Fibroblast of skin of abdomen (primary cell): ENCODE results near the gene DNM3.
"Not testable (repeated sequence)": the region's sequence is repeated elsewhere in the genome, so short reads cannot be mapped to it uniquely, and the experiment has no call there.

Source experiments
- DNase-seq: peaks from one replicate; pipeline ENCODE4 v3.0.0-alpha.2; 2013

Gene DNM3

DNA sequence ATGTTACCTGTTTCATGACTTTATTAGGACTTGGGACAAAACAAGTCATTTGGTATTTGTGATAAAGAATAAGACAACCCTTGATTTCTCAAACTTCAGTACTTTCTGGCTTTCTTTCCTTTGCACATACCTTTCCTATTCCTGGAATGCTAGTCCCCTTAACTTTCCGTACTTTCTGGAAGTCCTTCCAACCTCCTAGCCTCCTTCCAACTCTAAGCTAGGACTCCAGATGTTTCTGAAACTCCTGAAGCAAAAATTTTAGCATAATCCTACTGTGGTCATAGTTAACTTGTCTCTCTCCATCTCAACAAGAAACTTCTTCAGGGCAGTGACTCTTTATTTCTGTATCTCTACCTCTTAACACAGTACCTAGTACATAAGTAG, 559.4 kb downstream of the DNM3 start:
- DNase-seq = no peak

- DNase-seq = no peak
Measured at GRCh38 chr1:172401477-172401876, 560.2 kb downstream of the DNM3 start.

DNA sequence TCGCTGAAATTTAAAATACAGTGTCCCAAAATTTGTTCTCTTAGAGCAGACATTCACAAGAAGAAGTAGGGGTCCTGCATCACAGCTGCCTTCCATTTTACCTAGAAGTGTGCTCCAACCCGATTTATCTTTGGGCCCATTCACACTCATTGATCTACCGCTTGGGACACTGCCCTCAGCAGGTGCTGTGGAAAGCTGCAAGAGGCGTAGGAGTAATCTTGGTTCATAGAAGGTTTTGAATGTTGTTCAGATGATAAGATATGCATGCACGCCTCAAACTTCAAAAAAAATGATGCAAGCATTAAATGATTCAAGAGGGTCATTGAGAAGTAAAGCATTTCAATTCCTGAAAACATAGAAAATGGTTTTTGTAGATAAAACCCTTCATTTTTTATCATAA, 560.6 kb downstream of the DNM3 start:
- DNase-seq = no peak

DNA sequence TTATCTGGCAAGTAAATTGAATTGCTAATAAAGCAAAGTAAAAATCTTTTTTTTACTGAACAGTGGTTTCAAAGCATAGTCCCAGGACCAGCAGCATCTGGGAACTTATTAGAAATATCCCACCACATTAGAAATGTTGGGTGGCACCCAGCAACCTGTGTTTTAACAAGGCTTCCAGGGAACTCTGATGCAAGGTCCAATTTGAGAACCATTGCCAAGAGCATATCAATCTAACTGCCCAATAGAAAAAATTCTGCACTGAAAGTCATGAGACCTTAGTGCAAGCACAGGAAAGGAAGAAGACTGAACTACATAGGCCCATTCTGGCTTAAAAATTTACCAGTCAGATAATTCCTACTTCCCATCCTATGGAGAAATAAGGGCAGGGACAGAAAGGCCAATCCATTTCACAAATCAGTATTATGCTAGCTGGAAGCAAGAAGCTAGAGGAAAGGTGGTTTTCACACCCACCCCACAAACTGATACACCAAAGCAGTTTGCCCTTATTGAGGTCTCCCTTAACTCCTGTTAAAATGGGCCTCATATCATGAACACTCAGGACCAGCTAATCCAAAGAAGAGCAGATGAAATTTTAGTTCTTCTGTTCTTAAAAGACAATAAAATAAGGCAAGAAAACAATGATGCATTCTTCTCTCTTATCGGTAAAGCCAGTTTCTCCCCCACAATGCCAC, 561.7 kb downstream of the DNM3 start:
- no peak for DNase-seq

GRCh38 chr1:172404121-172404520, 562.8 kb downstream of the DNM3 start:
- peak; percentile 67 for DNase-seq

DNA sequence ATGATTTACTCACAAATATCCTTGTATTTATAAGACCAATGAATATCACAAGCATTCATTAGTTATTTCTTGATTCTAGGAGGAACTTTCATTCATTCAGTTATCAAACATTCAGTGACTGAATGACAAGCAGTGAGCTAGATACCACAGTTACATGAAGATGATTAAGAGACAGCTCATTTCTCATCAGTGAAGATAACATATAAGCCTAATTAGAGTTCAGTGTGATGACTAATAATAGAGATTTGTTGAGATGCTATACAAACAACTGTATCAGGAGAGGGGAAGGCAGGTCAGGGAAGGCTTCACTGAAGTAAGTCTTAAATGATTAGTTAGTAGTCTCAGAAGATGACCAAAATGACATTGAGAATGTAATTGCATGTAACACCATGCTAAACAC, 564.6 kb downstream of the DNM3 start:
- no peak for DNase-seq

DNA sequence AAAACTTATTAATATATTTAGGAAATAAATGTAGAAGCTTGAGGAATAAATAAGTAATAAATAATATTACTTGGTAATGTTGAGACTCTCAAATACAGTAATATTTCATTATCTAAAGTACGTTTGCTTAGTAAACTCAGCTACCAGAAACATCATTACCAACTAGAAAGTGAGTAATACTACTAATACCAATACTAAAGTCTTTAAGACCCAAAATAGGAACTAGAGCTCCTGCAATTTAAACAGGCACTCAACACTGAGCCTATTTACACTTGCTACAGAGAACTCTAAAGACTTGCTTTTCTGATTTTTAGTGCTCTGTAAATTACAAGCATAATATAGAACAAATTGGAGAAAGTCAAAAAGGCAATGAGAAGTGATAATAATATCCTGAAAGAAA, 565.7 kb downstream of the DNM3 start:
- DNase-seq = no peak

- peak; percentile 46 for DNase-seq
Measured at GRCh38 chr1:172408958-172409357, 567.7 kb downstream of the DNM3 start.

GRCh38 chr1:172410027-172410426, 568.7 kb downstream of the DNM3 start:
- no peak for DNase-seq

DNA sequence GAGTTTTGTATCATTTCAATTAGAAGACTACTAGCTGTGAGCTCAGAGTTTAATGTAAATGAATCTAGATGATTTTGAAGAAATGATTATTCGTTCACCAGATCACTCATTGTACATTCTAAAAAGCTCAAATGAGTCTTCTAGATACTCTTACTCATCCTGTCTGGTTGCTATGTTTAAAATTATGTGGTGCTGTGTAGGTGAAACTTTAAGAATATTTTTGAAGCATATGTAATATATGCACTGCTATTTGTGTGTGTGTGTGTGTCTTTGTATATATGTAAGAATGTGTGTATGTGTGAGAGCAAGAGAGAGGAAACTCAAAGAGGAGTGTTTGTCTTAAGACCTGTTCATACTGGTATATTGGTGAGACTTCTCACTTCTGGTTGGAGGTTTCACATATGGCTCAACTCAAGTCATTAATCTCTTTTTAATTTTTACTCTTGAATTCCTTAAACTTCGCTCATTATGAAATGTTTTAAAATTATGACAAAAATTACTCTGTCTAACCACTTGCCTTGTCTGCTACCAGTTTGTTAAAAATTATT, 570.6 kb downstream of the DNM3 start:
- DNase-seq = peak; percentile 24

DNA sequence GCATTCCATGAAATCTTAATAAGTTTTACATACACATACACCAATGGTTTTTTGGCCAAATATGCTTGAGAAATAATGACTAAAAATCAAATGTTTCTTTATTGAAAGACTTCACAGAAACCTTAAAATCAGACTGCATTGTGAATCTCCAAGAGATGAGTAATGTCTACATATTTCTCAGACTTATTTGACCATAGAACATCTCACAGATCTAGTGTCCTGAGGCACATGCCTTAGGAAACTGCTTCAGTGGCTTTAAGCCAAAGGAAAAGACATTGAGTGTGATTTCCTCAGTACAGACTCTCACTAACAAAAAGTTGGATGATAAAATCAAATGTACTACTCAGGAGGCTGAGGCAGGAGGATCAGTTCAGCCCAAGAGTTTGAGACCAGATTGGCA, 573.0 kb downstream of the DNM3 start:
- DNase-seq = peak; percentile 82

DNA sequence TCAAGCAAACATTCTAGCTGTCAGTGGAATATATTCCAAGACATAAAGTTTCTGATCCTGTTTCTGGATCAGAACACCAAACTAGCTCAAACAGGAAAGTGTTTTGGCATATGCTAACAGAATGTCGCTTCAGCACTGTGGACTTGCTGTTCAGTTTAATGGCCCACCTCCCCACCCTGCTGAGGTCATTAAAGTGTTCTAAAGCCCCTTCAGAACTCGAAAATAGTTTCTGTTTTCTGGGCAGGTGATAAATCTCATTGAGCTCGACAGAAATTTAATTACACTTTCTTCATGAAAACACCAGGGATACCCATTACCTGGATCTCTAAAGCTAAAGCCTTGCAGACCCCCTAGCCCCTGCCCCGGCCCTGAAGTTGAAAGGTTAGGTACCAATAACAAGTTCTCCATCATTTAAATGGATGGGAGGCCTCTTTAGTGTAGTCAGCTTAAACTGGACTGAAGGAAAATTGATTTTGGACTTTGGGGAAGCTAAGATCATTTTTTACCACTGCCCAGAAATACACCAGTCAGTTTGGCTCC, 575.3 kb downstream of the DNM3 start:
- no peak for DNase-seq

- no peak for DNase-seq
Measured at GRCh38 chr1:172417557-172417956, 576.3 kb downstream of the DNM3 start.

GRCh38 chr1:172420385-172420784, 579.1 kb downstream of the DNM3 start, which contains the start of gene C1orf105:
TSS of gene C1orf105 (plus strand) at chr1:172420685. CDS start at chr1:172420886, 201 bp downstream.
- DNase-seq = no peak

DNA sequence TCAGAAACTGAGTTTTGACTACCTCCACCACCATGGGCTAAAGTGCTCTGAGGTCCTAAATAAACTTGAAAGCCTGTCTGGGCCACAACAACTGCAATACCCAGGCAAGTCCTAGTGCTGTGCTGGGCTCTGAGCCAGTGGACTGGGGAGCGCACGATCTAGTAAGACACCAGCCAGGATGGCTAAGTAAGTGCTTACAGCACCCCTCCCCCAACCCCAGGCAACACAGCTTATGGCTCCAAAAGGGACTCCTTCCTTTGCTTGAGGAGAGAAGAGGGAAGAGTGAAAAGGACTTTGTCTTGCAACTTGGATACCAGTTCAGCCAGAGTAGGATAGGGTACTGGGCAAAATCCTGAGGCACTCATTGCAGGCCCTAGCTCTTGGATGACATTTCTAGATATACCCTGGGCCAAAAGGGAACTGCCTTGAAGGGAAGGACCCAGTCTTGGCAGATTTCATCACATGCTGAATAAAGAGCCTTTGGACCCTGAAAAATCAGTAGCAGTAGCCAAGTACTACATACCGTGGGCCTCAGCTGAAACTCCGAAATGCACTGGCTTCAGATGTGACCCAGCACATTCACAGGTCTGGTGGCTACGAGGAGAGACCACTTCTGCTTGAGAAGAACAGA, 580.8 kb downstream of the DNM3 start:
- no peak for DNase-seq

DNA sequence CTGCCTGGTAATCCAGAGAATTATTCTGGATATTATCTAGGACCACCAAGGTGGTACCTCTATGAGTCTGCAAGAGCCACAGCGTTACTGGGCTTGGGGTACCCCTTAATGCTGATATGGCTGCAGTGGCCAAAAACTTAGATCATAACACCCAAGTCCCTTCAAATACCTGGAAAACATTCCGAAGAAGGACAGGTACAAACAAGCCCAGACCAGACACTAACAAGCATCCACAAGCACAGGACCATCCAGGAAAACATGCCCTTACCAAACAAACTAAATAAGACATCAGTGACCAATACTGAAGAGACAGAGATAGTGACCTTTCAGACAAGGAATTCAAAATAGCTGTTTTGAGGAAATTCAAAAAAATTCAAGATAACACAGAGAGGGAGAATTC, 582.0 kb downstream of the DNM3 start:
- no peak for DNase-seq

- no peak for DNase-seq
Measured at GRCh38 chr1:172425339-172425738, 584.0 kb downstream of the DNM3 start.

DNA sequence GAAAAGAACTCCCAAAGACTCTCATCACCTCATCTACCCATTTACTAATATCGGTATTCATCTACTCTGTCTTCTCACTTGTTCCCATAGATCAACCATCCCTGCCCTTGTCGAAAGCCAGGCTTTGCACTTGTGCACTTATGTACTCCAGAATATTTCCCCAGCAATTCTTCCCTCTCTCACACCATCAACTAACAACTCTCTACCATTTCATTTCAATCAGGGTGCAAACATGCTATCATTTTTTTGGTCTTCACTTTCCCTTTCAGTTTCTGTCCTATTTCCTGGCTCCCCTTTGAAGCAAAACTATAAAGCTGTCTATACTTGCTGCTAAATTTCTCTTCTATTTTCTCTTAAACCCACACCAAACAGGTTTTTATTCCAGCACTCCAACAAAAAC, 585.9 kb downstream of the DNM3 start:
- DNase-seq = no peak

GRCh38 chr1:172429331-172430127, 588.2 kb downstream of the DNM3 start:
- DNase-seq = peak; percentile 70

- no peak for DNase-seq
Measured at GRCh38 chr1:172430128-172430454, 588.8 kb downstream of the DNM3 start.

DNA sequence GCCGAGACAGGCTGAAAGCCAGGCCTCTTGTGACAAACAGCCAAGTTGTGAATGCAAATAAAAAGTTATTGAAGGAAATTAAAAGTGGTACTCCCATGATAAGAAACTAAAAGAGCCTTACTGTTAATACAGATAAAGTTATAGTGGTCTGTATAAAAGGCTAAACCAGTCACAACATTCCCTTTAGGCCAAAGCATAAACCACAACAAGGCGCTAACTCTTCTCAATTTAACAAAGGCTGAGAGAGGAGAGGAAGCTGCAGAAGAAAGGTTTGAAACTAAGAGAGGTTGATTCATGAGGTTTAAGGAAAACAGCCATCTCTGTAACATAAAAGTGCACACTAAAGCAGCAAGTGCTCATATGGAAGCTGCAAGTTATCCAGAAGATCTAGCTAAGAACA, 589.9 kb downstream of the DNM3 start:
- no peak for DNase-seq

DNA sequence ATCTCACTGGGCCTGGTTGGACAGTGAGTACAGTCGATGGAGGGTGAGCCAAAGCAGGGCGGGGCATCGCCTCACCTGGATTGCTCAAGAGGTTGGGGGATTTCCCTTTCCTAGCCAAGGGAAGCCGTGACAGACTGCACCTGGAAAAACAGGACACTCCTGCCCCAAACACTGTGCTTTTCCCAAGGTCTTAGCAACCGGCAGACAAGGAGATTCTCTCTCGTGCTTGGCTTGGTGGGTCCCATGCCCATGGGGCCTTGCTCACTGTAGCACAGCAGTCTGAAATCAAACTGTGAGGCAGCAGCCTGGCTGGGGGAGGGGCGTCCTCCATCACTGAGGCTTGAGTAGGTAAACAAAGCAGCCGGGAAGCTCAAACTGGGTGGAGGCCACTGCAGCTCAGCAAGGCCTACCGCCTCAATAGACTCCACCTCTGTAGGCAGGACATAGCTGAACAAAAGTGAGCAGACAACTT, 590.5 kb downstream of the DNM3 start:
- no peak for DNase-seq

DNA sequence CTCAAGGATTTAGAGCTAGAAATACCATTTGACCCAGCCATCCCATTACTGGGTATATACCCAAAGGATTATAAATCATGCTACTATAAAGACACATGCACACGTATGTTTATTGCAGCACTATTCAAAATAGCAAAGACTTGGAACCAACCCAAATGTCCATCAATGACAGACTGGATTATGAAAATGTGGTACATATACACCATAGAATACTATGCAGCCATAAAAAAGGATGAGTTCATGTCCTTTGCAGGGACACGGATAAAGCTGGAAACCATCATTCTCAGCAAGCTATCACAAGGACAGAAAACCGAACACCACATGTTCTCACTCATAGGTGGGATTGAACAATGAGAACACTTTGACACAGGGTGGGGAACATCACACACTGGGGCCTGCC, 595.9 kb downstream of the DNM3 start:
- DNase-seq = not testable (repeated sequence)
